Erythroblast (primary cell): Measurements from ENCODE around the gene COPA.

Experiments
- DNase-seq, 2 experiments: peaks; one replicate each; lab custom pipeline; 2025; lab: John Stamatoyannopoulos, UW
- GATA1 ChIP-seq: IDR thresholded peaks from 2 replicates; pipeline ENCODE4 v1.6.1; 2011; ENCODE audit warnings: low read depth, mild to moderate bottlenecking, control low read depth, low read length, moderate library complexity
- POLR2A ChIP-seq: IDR thresholded peaks from 2 replicates; pipeline ENCODE4 v1.6.1; 2011; ENCODE audit warnings: mild to moderate bottlenecking, low read length

COPA gene

GRCh38 chr1:160239582-160240299, 103.3 kb downstream of the COPA start:
- TF ChIP-seq GATA1 (no peak), POLR2A (no peak)
- DNase-seq: no peak
